Right lobe of liver (tissue), 6 donors: Measurements from ENCODE around the gene DNM1L. TPM values are rescaled to one million over a fixed set of nuclear protein-coding genes. Genes with fewer than 3 reads are reported as not detected.

Experiments used
- ATAC-seq, 4 donors: fragments of 200-7000 bp; cut with Tn5 transposase; one replicate each; pipeline ENCODE4 v1.9.1; 2020; ENCODE audit warnings: mild to moderate bottlenecking in 4 of 4, moderate library complexity in 4 of 4
- DNase-seq, 3 donors: peaks; one replicate each; pipeline ENCODE4 v3.0.0-alpha.2; 2020
- H3K27ac ChIP-seq, 3 donors: fragments of 200-600 bp; one replicate each; pipeline ENCODE4 v1.8.0; 2022
- H3K27me3 ChIP-seq, 2 donors: fragments of 200-600 bp; one replicate each; pipeline ENCODE4 v1.8.0; 2022
- H3K36me3 ChIP-seq, 4 donors: fragments of 200-600 bp; sonication (generic) in 1 of 4; one replicate each; pipeline versions ENCODE4 v1.5.1 to v1.8.0; 2017 to 2022; ENCODE audit warnings: control low read depth in 1 of 4
- H3K4me1 ChIP-seq, 4 donors: fragments of 200-600 bp; sonication (generic) in 1 of 4; one replicate each; pipeline versions ENCODE4 v1.5.1 to v1.8.0; 2017 to 2022; ENCODE audit warnings: control low read depth in 1 of 4
- H3K4me3 ChIP-seq, 3 donors: fragments of 200-600 bp; one replicate each; pipeline ENCODE4 v1.8.0; 2022
- H3K9me3 ChIP-seq, 4 donors: fragments of 200-600 bp; sonication (generic) in 1 of 4; one replicate each; pipeline versions ENCODE4 v1.5.1 to v1.8.0; 2017 to 2022; ENCODE audit warnings: control low read depth in 1 of 4
- CTCF ChIP-seq, 4 donors: fragments of 200-600 bp in 3 of 4; fragments of 450-650 bp in 1 of 4; IDR thresholded peaks; one replicate each; pipeline versions ENCODE4 v1.5.1 to v1.8.0; 2016 to 2022; ENCODE audit warnings: antibody characterized with exemption in 4 of 4, mild to moderate bottlenecking in 2 of 4
- POLR2A ChIP-seq: fragments of 450-650 bp; IDR thresholded peaks from one replicate; pipeline ENCODE4 v1.6.1; 2017; ENCODE audit warnings: antibody characterized with exemption, mild to moderate bottlenecking
- WGBS: methylation state at CpG from one replicate; pipeline ENCODE4 v1.1.6; 2018; ENCODE audit warnings: low coverage, low lambda C conversion rate; ENCODE audit not compliant: insufficient coverage; ENCODE audit errors: missing lambda C conversion rate; 5-methylcytosine and 5-hydroxymethylcytosine counted together
- intact Hi-C, 2 donors: fragments of 100-400 bp; cut with DNase I; formaldehyde crosslinking; loops; one replicate each; pipeline versions ENCODE4 v1.11.2 to v1.14.1; 2022
- total RNA-seq, 6 experiments: library from RNA; depleted of rRNA in 2 of 6; stranded (reverse); fragments of >200 nt in 2 of 6; fragmentation: NEBNext Ultra II Directional in 3 of 6; extraction: Animal tissue kit (Norgen Biotek cat#: 25700) in 3 of 6; gene quantifications; one replicate each; pipeline versions ENCODE4 v1.1.0 to v1.2.4, GENCODE V29; 2016 to 2023
- donor health status: DM: no; HTN: yes; CAD: no.
- donor health status: DM: no; HTN: no; CAD: no.
- donor health status: DM: no; HTN: no; CAD: no.
- donor health status: DM: no; HTN: yes; CAD: no.
- donor health status: DM: no; HTN: yes; CAD: no.

Gene DNM1L
- total RNA-seq, 6 experiments from 2014 or later = 10.2 to 26.1 (median 21.1) TPM

DNA sequence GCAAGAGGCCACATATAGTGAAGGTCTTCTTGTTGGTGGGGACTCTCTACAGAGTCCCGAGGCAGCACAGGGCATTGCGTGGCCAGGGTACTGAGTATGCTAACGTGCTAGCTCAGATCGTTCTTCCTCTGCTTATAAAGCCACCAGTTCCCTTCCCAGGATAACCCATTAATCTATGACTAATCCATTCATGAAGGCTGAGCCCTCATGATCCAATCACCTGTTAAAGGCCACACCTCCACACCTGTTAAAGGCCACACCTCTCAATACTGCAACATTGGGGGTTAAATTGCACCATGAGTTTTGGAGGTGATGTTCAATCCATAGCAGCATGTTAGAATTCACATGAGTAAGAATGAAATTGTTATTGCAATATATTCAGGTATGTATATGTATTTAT is 89.4 kb downstream of the DNM1L start:
- 83% methylated on average over 4 of the region's 4 CpGs for WGBS
- ATAC-seq = no peak

DNA sequence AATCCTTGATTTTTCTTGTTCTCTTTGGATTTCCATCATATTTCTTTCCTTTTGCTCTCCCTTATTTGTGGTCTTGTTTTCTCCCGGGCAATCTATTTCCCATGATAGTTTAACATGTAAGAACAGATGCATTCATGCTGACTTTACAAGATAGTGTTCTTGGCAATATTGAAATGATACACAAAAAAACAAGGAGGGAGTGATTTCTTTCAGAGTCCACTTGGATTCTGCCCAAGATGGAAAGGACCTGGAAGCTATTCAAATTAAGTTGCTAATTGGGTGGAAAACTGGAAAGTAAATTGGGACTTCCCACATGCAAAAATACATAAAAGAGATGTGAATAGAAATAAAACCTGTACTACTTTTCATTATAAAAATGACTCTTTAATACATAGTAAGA is 91.0 kb downstream of the DNM1L start:
- Histone ChIP-seq H3K27ac (no peak overlapping the region), H3K9me3 (no peaks in the 10 kb centered on the region), H3K4me1 (no peaks in the 10 kb centered on the region), H3K4me3 (no peak overlapping the region), H3K36me3 (no peaks in the 10 kb centered on the region), H3K27me3 (no peaks in the 10 kb centered on the region)
- 14% methylated on average over 1 of the region's 1 CpG for whole genome bisulfite sequencing
- ATAC-seq (no peak), DNase-seq (no peak)
- intact Hi-C loops = no loop called here
- TF ChIP-seq CTCF (IDR thresholded peaks at IDR 0.05) (no peak), POLR2A (no peak)

More for the DNA sequence above, 89.4 kb downstream of the DNM1L start:
- Histone ChIP-seq H3K36me3 (no peaks in the 10 kb centered on the region), H3K4me3 (no peak overlapping the region), H3K9me3 (no peaks in the 10 kb centered on the region), H3K27me3 (no peaks in the 10 kb centered on the region), H3K27ac (no peak overlapping the region), H3K4me1 (no peaks in the 10 kb centered on the region)
- DNase-seq = no peak
- intact Hi-C loops = no loop called here
- no peak for TF ChIP-seq POLR2A
- no peak for TF ChIP-seq CTCF (IDR thresholded peaks at IDR 0.05)

DNA sequence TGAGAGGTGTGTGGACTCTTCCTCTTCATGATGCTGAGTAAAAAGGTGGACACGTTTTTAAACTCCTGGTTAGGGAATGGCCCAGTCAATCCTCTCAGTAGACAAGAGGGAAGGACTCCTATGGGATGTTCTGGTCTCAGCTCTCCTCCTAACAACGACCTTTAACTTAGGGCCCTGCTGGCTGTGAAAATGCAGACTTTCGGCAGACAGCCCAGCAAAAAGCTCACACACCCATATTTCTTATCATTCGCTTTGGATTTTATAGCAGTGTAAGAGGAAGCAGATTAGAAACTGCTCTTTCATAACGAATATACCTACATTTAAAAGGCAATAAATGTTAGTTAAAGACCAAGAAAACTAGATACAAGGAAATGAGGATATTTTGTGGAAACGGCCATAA is 94.6 kb downstream of the DNM1L start:
- 42% methylated on average over 6 of the region's 6 CpGs for WGBS
- H3K9me3 ChIP-seq = no peaks in the 10 kb centered on the region
- intact Hi-C loops = no loop called here
- TF ChIP-seq POLR2A (no peak), CTCF (IDR thresholded peaks at IDR 0.05) (no peak)
- no peaks in the 10 kb centered on the region for H3K27me3 ChIP-seq
- DNase-seq (no peak), ATAC-seq (no peak)
- H3K27ac ChIP-seq = no peak overlapping the region
- H3K4me3 ChIP-seq = no peak overlapping the region
- H3K4me1 ChIP-seq = no peaks in the 10 kb centered on the region
- no peaks in the 10 kb centered on the region for H3K36me3 ChIP-seq

GRCh38 chr12:32776258-32776657 is 97.2 kb downstream of the DNM1L start:
- H3K4me1 ChIP-seq = no peaks in the 10 kb centered on the region
- no peak for TF ChIP-seq CTCF (IDR thresholded peaks at IDR 0.05)
- no peak for TF ChIP-seq POLR2A
- no peaks in the 10 kb centered on the region for H3K9me3 ChIP-seq
- intact Hi-C loops = no loop called here
- no peak overlapping the region for H3K27ac ChIP-seq
- no peak overlapping the region for H3K4me3 ChIP-seq
- ATAC-seq (no peak), DNase-seq (no peak)
- WGBS = 57% methylated on average over 4 of the region's 4 CpGs
- no peaks in the 10 kb centered on the region for H3K36me3 ChIP-seq
- no peaks in the 10 kb centered on the region for H3K27me3 ChIP-seq

DNA sequence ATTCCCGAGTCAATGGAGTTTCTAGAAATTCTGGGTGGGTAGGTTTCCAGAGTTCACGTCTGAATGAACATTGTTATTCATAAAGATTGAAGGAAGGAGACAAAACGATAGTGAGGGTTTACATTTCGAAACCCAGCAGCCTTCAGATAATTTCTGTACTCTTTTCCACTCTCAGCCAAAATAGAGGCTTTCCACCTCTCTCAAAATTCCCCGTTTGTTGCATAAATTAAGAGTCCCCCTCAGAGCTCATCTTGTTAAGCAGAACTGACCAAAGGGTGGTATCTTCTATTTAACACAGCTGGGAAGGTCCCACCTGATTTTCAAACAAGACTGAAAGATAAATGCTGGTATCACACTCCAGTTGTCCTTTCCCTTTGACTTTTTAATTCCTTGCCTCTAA is 98.1 kb downstream of the DNM1L start:
- H3K9me3 ChIP-seq = no peaks in the 10 kb centered on the region
- no peak overlapping the region for H3K4me3 ChIP-seq
- no peak overlapping the region for H3K27ac ChIP-seq
- no peak for ATAC-seq
- H3K36me3 ChIP-seq = no peaks in the 10 kb centered on the region
- 45% methylated on average over 5 of the region's 5 CpGs for WGBS
- intact Hi-C loops = no loop called here
- no peak for TF ChIP-seq CTCF (IDR thresholded peaks at IDR 0.05)
- H3K4me1 ChIP-seq = no peaks in the 10 kb centered on the region
- H3K27me3 ChIP-seq = no peaks in the 10 kb centered on the region
- DNase-seq = no peak
